Activated CD8-positive, alpha-beta memory T cell treated with anti-CD3 and anti-CD28 coated beads for 24 hours (primary cell): ENCODE measurements around the gene UMODL1.

Experiments used
- DNase-seq: peaks from one replicate; pipeline ENCODE4 v3.0.0-alpha.2; 2020

The UMODL1 gene

GRCh38 chr21:42155045-42155855 lies 84.1 kb downstream of the UMODL1 start:
- peak; percentile 51 for DNase-seq

DNA sequence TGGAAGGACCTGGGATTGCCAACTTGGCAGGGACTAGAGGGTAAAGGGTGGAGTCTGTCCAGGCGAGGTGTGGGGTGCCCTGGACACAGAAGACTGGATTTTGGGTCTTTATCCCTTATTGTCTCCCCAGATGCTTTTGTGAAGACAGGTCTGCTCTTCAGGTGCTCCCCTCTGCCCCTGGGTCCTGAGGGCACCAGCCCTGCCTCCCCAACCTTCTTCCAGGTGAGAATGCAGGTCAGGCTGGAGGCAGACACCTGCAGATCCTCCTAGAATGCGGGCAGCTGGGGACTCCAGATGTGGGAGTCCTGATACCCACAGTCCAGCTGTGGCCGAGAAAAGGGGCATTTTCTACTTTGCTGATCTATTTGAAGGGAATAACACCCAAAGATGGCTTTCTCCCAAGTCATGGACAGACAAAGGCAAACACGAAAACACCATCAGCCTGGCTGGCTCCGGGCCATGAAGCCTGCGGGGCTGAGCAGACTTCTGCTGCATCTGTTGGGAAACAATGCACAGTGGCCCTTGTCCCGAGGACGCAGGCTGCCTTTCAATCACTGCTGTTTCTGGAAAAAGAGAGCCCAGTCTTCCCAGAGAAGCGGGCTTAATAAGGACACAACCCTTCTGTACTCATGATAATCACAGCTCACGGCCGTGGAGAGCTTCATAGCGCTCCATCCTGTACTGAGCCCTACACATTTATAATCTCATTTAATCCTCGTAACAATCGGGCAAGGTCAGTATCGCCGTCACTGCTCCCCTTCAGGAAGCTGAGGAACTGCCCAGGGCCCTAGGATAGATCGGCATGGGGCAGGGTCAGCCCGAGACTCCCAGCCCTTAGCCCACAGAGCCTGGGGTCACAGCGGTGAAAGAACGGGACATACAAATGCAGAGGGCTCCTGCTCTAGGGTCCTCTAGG lies 85.8 kb downstream of the UMODL1 start:
- peak; percentile 41 for DNase-seq

GRCh38 chr21:42157606-42158310 lies 86.6 kb downstream of the UMODL1 start:
- DNase-seq: no peak

DNA sequence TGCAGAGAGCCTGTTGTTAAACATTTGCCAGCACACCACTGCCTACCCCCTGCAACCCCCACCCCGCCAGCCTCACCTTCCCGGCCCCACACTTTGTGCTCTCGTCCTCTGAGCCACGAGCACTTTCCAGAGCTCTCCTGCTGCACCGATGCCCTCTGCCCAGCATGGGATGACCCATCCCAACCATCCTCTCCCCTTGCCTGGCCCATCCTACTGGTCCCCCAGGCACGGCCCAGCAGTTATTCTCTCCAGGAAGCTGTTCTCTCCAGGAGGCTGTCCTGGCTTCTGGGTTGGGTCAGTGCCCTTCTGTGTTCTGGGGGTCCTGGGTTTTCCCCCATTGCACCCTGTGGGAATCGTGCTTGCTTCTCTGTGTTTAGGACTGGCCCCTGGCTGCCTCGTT lies 87.7 kb downstream of the UMODL1 start:
- DNase-seq: peak; percentile 33

- DNase-seq: peak; percentile 57
Measured at GRCh38 chr21:42159560-42160110, 88.5 kb downstream of the UMODL1 start.

DNA sequence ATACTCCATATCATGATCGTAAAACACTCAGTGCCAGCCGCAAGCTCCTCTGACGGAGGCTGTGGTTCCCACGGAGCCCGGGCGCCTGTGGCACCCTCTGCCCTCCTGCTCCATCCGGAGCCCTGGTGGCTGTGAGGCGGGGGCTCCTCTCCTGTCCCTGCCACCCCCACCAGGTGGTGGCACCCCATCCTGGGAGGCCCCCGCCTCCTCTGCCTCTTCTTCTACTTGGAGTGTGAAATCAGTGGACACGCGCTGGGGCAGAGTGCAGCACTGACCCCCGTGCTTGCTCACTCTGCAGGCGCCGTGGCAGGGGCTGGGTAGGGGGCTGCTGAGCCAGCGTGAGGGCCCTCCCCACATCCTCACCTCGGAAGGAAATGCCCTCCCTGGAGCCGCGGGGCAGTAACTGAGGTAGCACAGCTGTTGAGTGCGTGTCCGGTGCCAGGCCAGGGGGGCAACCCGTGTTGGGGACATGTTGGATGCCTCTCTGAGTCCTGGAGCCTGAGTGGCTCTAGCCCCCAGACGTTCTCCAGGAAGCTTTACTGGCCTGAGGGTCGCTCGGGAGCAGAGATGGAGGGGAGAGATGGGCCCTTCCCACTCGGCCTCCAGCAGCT lies 89.1 kb downstream of the UMODL1 start:
- peak; percentile 55 for DNase-seq

DNA sequence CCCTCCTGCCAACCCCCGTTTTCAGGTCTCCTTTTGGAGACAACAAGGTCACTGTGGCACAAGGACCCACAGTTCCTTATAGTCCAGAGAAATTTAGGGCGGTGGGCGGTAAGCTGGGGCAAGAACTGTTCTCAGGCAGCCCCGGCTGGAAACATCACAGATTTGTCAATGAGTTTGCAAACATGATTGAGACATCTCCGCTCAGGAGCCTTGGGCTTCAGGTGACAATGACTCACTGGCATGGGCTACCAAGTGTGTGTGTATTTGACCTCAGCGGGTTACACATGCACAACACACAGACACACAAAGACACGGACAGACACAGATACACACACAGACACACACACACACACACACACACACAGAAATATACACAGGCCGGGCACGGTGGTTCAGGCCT lies 89.6 kb downstream of the UMODL1 start:
- peak; percentile 56 for DNase-seq

- peak; percentile 57 for DNase-seq
Measured at GRCh38 chr21:42161401-42161955, 90.4 kb downstream of the UMODL1 start.

DNA sequence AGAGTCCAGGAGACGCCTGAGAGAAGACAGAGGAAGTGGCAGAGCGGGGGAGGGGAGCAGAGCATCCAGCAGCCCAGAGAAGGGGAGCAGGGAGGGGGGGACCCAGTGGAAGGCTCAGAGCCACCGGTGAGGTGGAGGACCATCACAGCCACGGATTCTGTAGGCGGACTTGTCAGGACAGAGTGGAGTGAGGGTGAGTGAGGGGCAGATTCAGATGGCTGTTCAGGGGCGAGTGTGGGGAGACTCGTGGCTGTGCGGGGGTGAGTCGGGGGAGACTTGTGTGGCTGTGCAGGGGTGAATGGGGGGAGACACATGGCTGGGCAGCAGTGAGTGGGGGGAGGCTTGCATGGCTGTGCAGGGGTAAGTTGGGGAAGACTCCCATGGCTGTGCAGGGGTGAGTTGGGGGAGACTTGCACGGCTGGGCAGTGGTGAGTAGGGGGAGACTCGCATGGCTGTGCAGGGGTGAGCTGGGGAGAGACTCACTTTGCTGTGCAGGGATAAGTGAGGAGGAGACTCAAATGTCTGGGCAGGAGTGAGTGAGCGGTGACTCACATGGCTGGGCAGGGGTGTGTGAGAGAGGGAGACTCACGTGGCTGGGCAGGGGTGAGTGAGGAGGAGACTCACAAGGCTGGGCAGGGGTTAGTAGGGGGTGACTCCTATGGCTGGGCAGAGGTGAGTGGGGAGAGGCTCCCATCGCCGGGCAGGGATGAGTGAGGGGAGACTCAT lies 91.0 kb downstream of the UMODL1 start:
- peak; percentile 60 for DNase-seq

DNA sequence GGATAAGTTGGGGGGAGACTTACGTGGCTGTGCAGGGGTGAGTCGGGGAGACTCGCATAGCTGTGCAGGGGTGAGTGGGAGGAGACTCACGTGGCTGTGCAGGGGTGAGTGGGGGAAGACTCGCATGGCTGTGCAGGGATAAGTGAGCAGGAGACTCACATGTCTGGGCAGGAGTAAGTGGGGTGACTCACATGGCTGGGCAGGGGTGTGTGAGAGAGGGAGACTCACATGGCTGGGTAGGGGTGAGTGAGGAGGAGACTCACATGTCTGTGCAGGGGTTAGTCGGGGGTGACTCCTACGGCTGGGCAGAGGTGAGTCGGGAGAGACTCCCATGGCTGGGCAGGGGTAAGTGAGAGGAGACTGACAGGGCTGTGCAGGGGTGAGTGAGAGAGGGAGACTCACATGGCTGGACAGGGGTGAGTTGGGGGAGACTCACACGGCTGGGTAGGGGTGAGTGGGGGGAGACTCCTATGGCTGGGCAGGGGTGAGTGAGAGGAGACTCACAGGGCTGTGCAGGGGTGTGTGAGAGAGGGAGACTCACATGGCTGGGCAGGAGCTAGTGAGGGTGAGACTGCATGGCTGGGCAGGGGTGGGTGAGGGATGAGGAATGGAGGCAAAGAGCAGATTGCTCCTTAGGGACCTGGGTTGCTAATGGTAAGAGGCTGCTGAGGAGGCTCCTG lies 91.9 kb downstream of the UMODL1 start:
- peak; percentile 56 for DNase-seq

DNA sequence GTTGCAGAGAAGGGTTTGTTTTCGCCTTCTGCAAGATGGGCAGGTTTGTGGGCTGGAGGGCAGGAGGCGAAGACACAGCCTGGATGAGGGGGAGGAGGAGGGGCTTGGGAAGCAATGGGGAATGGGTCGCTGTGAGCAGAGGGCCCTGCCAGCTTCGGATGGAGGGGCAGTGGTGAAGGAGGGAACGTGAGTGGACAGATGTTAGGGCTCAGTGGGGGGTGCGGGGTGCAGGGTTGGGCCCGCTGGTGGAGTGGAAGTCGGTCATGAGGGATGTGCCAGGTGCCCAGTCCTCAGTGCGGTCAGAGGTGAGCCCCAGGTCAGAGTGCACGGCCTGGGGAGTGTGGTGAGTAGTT lies 92.4 kb downstream of the UMODL1 start:
- no peak for DNase-seq

DNA sequence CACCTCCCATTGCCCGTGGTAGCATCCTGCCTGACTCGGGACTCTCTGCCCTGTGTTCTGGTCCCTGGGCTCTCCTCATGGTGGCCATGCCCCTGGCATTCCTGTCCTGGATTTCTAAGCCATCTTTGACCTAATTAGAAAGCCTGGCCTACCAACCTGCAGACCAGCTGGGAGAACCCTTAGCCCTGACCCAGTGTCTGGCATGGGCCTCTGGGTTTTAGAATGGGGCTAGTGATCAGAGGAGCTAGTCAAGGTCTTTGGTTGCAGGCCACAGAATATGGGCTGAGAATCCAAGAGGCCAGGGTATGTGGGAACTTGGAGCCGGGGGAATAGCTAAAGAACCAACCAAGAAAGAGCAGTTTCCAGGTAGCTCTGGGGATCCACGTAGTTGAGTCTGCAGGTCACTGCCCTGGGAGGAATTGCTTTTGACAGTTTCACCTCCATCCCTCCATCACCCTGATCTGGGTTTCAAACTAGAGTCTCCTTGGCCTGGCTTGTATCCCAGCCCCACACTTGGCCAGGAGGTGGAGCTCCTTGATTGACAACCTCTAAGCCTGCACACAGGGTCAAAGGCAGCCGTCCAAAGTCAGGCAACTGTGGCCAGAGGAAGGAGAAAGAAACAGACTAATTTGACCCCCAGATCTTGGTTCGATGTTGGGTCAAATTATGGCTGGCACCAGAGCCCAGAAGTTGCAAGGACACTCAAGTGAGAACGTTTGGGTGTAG lies 93.1 kb downstream of the UMODL1 start:
- DNase-seq: peak; percentile 81

- no peak for DNase-seq
Measured at GRCh38 chr21:42164818-42165217, 93.7 kb downstream of the UMODL1 start.

DNA sequence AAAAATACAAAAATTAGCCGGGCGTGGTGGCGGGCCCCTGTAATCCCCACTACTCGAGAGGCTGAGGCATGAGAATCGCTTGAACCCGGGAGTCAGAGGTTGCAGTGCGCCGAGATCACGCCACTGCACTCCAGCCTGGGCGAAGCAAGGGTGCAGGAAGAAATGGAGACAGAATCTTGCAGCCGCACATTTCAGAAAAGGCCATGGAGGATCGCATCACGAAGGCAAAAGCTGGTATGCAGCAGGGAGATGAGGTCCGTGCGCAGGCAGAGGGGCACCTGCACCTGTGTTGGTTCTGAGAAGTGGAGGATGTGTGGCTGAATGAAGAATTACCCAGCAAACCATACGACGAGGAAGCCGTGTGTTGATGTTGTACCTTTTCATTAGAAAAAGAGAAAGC lies 94.8 kb downstream of the UMODL1 start:
- DNase-seq: peak; percentile 30

- no peak for DNase-seq
Measured at GRCh38 chr21:42169758-42170157, 98.6 kb downstream of the UMODL1 start.

DNA sequence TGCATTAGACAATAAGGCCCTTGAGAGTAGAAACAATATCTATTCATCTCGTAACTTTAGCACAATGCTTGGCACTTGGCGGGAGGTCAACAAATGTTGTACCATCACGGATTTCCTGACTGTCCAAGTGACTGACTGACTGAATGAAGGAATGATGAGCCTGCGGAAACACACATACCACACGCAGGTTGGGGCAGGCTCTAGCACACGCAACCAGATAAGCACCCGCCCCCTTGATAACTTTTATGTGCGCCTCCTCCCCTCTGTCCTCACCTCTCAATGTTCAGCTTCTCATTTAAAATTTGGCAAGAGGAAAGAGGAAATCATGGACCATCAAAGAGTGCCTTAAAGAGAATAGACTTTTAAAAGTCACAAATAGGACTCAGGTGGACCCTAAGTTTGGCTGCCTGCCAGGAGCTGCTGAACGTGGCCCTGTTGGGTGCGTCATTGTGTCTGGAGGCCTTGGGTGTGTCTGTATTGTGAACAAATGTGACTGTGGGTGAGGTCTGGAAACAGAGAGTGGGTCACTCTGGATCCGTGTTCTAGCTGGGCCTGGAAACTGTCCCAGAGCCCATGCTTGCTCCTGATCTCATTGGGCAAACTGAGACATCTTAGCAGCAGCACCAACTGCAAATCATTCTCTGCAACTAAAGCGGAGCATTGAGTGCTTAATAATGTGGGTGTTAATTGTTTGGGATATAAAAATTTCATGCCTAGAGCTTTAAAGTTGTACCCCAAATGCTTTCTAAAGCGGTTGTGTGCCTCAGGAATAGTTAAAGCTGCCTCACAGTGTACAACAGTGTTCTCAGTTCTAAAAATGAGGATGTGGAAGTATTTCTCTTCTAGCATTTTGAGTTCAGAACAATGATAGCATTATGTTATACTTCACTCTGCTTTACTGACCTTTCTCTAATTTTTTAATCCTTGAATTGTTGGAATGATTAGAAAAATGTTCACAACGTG lies 100.3 kb downstream of the UMODL1 start:
- peak; percentile 42 for DNase-seq

DNA sequence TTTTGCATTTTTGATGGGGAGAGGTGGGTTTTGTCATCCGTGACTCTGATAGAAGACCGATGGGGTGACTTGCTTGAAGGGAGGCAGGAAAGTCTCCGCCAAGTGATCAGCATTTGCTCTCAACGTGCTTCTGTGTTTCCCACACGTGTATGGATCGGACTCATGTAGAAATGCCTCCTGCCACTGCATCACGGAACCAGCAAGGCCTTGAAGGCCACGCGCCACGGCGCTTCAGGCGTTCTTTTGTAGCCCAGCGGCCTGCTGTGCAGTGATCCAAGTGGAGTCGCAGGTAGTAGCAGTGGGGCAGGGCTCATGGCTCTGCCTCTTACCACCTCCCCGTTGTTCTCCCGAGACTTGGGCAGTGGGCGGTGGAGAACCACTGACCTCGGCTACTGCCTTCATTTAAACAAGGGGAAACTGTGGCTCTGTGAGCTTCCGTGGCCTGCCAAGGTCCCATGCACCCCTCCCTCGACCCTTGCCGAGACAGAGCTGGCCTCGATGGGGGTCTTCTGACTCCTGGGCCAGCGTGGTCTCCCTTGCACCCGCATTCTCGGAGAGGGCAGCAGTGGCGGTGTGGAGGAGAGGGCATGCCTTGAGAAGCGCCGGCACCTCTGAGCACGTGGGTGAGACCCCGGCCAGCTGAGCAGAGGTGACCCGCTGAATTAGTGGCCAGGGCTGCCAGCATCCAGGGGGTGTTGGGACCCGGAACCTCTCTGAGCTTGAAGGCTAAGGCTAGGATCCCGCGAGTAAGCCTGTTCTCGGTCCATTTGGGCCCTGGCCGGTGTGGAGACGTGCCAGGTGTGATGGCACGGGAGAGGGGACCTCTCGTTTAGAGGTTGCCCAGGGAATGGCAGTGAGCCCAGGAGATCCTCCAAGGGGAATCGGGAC lies 101.7 kb downstream of the UMODL1 start:
- DNase-seq: peak; percentile 47

DNA sequence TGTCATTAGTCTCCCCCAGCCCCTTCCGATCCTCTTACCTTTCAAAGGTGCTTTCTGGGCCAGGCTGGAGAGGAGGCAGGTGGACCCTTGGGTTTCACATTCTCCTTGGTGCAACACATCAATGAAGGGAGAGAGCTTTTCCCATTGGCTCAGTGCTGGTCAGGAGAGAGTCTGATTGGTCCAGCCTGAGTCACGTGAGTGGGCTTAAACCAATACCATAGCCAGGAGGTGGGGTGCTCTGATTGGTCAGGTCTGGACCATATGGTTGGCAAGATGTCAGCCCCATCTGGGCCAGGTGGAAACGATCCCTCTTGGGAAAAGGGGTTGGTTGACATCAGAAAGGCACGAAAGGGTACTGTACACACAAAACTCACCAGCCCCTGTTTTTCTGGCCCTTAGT lies 103.1 kb downstream of the UMODL1 start:
- DNase-seq: peak; percentile 47
